ENCODE data around the gene APBA2.

GRCh38 chr15:29070471-29071231 lies 184.9 kb downstream of the APBA2 start:
- TF ChIP-seq, protein P1, sequence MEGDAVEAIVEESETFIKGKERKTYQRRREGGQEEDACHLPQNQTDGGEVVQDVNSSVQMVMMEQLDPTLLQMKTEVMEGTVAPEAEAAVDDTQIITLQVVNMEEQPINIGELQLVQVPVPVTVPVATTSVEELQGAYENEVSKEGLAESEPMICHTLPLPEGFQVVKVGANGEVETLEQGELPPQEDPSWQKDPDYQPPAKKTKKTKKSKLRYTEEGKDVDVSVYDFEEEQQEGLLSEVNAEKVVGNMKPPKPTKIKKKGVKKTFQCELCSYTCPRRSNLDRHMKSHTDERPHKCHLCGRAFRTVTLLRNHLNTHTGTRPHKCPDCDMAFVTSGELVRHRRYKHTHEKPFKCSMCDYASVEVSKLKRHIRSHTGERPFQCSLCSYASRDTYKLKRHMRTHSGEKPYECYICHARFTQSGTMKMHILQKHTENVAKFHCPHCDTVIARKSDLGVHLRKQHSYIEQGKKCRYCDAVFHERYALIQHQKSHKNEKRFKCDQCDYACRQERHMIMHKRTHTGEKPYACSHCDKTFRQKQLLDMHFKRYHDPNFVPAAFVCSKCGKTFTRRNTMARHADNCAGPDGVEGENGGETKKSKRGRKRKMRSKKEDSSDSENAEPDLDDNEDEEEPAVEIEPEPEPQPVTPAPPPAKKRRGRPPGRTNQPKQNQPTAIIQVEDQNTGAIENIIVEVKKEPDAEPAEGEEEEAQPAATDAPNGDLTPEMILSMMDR (IDR thresholded peaks at IDR 0.05), result no peak
- no peak for TF ChIP-seq POLR2A (IDR thresholded peaks at IDR 0.05)

Measured in heart left ventricle (tissue), 13 donors.